Breast epithelium (tissue), 3 donors: Measurements from ENCODE around the gene SLC22A17.

Experiments
- CTCF ChIP-seq, 3 donors: fragments of 450-650 bp; IDR thresholded peaks; one replicate each; pipeline ENCODE4 v1.5.1; 2016 to 2017; ENCODE audit warnings: antibody characterized with exemption in 3 of 3, mild to moderate bottlenecking in 3 of 3, moderate library complexity in 3 of 3
- POLR2A ChIP-seq: fragments of 450-650 bp; IDR thresholded peaks from one replicate; pipeline ENCODE4 v1.6.1; 2016; ENCODE audit warnings: antibody characterized with exemption, mild to moderate bottlenecking, moderate library complexity
- POLR2AphosphoS5 ChIP-seq, 3 donors: sonication (generic); formaldehyde crosslinking; IDR thresholded peaks; one replicate each; pipeline ENCODE4 v1.6.1; 2017; ENCODE audit warnings: antibody characterized with exemption in 3 of 3

DNA sequence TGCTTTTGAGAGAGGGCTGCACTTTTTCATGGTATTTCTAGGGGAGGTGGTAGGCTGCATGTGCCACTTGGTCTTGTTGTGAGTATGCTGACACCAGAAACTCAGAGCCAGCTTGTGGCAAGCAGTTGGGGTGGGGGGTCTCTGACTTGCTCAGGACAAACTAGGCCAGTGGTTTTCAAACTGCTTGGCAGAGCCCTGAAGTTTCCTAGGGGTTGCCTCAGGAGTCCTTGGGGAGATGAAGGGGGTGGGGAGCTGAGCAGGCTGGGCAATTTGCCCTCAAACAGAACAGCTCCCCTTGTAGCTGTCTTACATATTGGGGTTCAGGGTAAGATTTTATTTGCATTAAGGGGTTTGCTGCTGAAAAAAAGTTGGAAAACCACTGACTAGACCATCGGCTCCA lies 42.1 kb downstream of the SLC22A17 start:
- TF ChIP-seq CTCF (IDR thresholded peaks at IDR 0.05) = no peak
- no peak for TF ChIP-seq POLR2AphosphoS5 (IDR thresholded peaks at IDR 0.05)
- no peak for TF ChIP-seq POLR2A
